Spinal cord (tissue), 10 donors: Measurements from ENCODE around the gene OR4K2. TPM values are rescaled to one million over a fixed set of nuclear protein-coding genes. Genes with fewer than 3 reads are reported as not detected.
"Not testable (repeated sequence)": the region's sequence is repeated elsewhere in the genome, so short reads cannot be mapped to it uniquely, and the experiment has no call there.

Source experiments
- DNase-seq, 6 donors: peaks; one replicate each; pipeline versions ENCODE4 v3.0.0 to v3.0.0-alpha.2; 2013 to 2015; ENCODE audit warnings: low spot score in 6 of 6, low read depth in 4 of 6
- H3K27ac ChIP-seq: one replicate; pipeline ENCODE4 v1.5.1; 2013; ENCODE audit warnings: low read depth, low read length, control low read depth
- H3K27me3 ChIP-seq: one replicate; pipeline ENCODE4 v1.6.1; 2013; ENCODE audit warnings: low read length; ENCODE audit not compliant: control insufficient read depth, insufficient read depth
- H3K36me3 ChIP-seq: one replicate; pipeline ENCODE4 v1.6.1; 2013; ENCODE audit warnings: low read length; ENCODE audit not compliant: control insufficient read depth, insufficient read depth
- H3K4me1 ChIP-seq: one replicate; pipeline ENCODE4 v1.6.1; 2013; ENCODE audit warnings: low read length; ENCODE audit not compliant: control insufficient read depth, insufficient read depth
- H3K4me3 ChIP-seq: one replicate; pipeline ENCODE4 v1.5.1; 2013; ENCODE audit warnings: low read depth, low read length, control low read depth
- H3K9me3 ChIP-seq: one replicate; pipeline ENCODE4 v1.6.1; 2013; ENCODE audit warnings: low read length; ENCODE audit not compliant: control insufficient read depth, insufficient read depth
- WGBS: methylation state at CpG from one replicate; pipeline ENCODE4 v1.1.5; 2013; ENCODE audit warnings: missing lambda C conversion rate; ENCODE audit not compliant: insufficient coverage; 5-methylcytosine and 5-hydroxymethylcytosine counted together
- long read RNA-seq, 4 donors: transcript quantifications; one replicate each; lab custom pipeline, GENCODE V29; 2026
- polyA plus RNA-seq, 2 donors: library from polyadenylated mRNA; unstranded; fragments of 120-200 nt; gene quantifications; one replicate each; pipeline ENCODE4 v1.2.1, GENCODE V29; 2013; ENCODE audit not compliant: insufficient read length in 2 of 2
- total RNA-seq, 2 donors: library from RNA; depleted of rRNA in 1 of 2; stranded (reverse); fragments of 120-200 nt in 1 of 2; fragments of >200 nt in 1 of 2; gene quantifications; one replicate each; pipeline versions ENCODE4 v1.2.3 to v1.2.4, GENCODE V29; 2013 to 2014
- donor health status: healthy.

Gene OR4K2
- not detected for total RNA-seq
- polyA plus RNA-seq = not detected
- long read RNA-seq, donor 1 = 0 reads
- long read RNA-seq, donor 2, transcript OR4K2-201 (1 exons, 1,078 nt) = major isoform, 6 of 6 reads
- long read RNA-seq, donor 2, partial matches to known transcripts = 0 of 6 reads
- long read RNA-seq, donor 2, other reads (novel, unspliced or antisense) = 0 of 6 reads
- long read RNA-seq, donor 3, partial matches to known transcripts = 0 of 1 reads
- long read RNA-seq, donor 3, other reads (novel, unspliced or antisense) = 0 of 1 reads
- long read RNA-seq, donor 4 = 0 reads

- Histone ChIP-seq H3K4me1 (no peaks in the 10 kb centered on the region), H3K36me3 (no peaks in the 10 kb centered on the region), H3K27ac (no peak within 1 kb of the TSS), H3K27me3 (no peaks in the 10 kb centered on the region), H3K9me3 (peaks cover 14% of the 10 kb centered on the region), H3K4me3 (no peak within 1 kb of the TSS)
- DNase-seq = no peak
- no CpG with 5 or more reads among the region's 2 CpGs for WGBS
Observed at GRCh38 chr14:19874842-19875241, at the start of gene OR4K2. Gene OR4K2 (plus strand): TSS chr14:19875142. CDS start chr14:19876268, 1,126 bp downstream.

DNA sequence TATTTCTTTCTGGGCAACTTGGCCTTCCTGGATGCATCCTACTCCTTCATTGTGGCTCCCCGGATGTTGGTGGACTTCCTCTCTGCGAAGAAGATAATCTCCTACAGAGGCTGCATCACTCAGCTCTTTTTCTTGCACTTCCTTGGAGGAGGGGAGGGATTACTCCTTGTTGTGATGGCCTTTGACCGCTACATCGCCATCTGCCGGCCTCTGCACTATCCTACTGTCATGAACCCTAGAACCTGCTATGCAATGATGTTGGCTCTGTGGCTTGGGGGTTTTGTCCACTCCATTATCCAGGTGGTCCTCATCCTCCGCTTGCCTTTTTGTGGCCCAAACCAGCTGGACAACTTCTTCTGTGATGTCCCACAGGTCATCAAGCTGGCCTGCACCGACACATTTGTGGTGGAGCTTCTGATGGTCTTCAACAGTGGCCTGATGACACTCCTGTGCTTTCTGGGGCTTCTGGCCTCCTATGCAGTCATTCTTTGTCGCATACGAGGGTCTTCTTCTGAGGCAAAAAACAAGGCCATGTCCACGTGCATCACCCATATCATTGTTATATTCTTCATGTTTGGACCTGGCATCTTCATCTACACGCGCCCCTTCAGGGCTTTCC is 47.2 kb upstream of the OR4K2 start:
- H3K4me1 ChIP-seq, H3K36me3 ChIP-seq, H3K4me3 ChIP-seq, H3K9me3 ChIP-seq, H3K27me3 ChIP-seq, H3K27ac ChIP-seq, DNase-seq: not testable (repeated sequence)
- 42% methylated on average over 4 of the region's 12 CpGs for WGBS

DNA sequence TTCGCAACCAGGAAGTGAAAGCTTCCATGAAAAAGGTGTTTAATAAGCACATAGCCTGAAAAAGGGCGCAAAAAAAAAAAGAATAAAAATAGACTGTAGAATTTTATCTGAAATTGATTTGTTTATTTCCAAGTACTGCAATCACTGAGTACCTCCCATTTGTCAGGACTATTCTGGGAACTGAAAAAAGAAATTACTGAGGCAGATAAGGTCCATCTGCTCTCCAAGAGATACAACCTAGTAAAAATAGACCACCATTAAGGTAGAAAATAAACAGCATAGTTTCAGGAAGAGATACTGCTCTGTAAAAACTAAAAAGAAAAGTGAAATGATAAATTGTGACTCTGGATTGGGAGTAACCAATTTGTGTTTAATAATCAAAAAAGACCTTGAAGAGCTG is 46.6 kb upstream of the OR4K2 start:
- H3K27me3 ChIP-seq = no peaks in the 10 kb centered on the region
- WGBS = no CpG with 5 or more reads among the region's 2 CpGs
- DNase-seq = no peak
- no peaks in the 10 kb centered on the region for H3K36me3 ChIP-seq
- no peak overlapping the region for H3K4me3 ChIP-seq
- no peaks in the 10 kb centered on the region for H3K4me1 ChIP-seq
- H3K27ac ChIP-seq = no peak overlapping the region
- H3K9me3 ChIP-seq = peaks cover 8% of the 10 kb centered on the region

DNA sequence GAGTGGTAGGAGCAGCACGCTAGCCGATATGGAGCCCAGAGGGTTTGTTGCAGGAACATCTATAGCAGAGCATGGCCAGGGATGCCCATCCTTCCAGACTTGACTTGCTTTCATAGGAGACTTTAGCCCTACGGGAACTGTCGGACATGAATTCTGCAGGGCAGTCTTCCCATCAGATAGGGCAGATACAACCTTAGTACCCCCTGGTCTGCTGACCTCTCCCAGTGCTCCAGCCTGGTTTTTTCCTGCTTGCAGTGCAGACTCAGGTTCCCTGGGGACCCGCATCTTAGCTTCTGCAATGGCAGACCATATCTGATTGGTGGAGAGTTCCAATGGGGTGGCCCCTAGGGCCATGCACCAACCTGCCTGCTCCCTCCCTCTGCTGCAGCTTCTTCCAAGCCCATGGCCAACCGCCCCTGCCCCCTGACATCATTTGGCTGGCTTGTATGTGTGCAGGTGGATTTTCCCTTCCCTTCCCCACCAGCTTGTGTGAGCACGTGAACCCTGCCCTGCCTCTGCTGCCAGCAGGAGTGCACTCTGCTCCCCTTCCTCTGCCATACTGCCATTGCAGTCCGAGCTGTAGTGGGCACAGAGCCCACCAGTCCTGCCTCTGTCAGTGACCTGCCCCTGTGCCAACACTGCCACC is 40.6 kb upstream of the OR4K2 start:
- H3K36me3 ChIP-seq, H3K4me3 ChIP-seq, H3K27ac ChIP-seq, H3K27me3 ChIP-seq, H3K4me1 ChIP-seq, DNase-seq: not testable (repeated sequence)
- peaks cover 11% of the 10 kb centered on the region for H3K9me3 ChIP-seq
- WGBS = 72% methylated on average over 7 of the region's 8 CpGs

- DNase-seq = no peak
- no peaks in the 10 kb centered on the region for H3K36me3 ChIP-seq
- H3K4me3 ChIP-seq = no peak overlapping the region
- no peak overlapping the region for H3K27ac ChIP-seq
- H3K4me1 ChIP-seq = no peaks in the 10 kb centered on the region
- H3K9me3 ChIP-seq = peaks cover 15% of the 10 kb centered on the region
- no peaks in the 10 kb centered on the region for H3K27me3 ChIP-seq
Observed at GRCh38 chr14:19838433-19838832, 36.5 kb upstream of the OR4K2 start.

DNA sequence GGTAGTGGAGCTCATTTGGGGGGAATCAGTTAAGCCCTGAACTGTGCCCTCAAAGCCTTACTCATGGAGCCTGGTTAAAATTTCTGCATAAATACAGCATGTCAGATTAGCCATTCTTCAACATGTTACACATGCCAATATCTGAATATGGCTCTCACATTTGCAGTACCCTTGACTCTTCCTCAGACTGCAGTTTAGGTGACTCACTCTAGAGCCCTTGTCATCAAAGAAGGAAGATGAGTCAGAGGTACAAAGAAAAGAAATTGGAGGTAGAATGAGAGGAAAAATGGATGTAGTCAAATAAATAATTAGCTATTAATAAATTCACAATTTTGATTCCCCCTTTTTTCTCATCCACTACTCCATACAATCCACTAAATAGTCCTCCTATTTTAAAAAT is 23.6 kb upstream of the OR4K2 start:
- Histone ChIP-seq H3K27ac (no peak overlapping the region), H3K9me3 (peaks cover 2% of the 10 kb centered on the region), H3K4me1 (no peaks in the 10 kb centered on the region), H3K27me3 (no peaks in the 10 kb centered on the region), H3K36me3 (no peaks in the 10 kb centered on the region), H3K4me3 (no peak overlapping the region)
- no peak for DNase-seq

GRCh38 chr14:19866061-19866669 is 8.8 kb upstream of the OR4K2 start:
- H3K36me3 ChIP-seq, H3K4me3 ChIP-seq, H3K27ac ChIP-seq, H3K4me1 ChIP-seq, H3K27me3 ChIP-seq, DNase-seq: not testable (repeated sequence)
- WGBS = 86% methylated on average over 35 of the region's 39 CpGs
- peaks cover 18% of the 10 kb centered on the region for H3K9me3 ChIP-seq

- Histone ChIP-seq H3K27ac (no peak overlapping the region), H3K9me3 (peaks cover 14% of the 10 kb centered on the region), H3K4me3 (no peak overlapping the region), H3K36me3 (no peaks in the 10 kb centered on the region), H3K4me1 (no peaks in the 10 kb centered on the region), H3K27me3 (no peaks in the 10 kb centered on the region)
- no peak for DNase-seq
- no CpG with 5 or more reads among the region's 6 CpGs for WGBS
Observed at GRCh38 chr14:19873178-19873577, 1.8 kb upstream of the OR4K2 start.

GRCh38 chr14:19878029-19878642 is 3.2 kb downstream of the OR4K2 start:
- Histone ChIP-seq H3K9me3 (peaks cover 15% of the 10 kb centered on the region), H3K27me3 (no peaks in the 10 kb centered on the region), H3K4me1 (no peaks in the 10 kb centered on the region), H3K4me3 (no peak overlapping the region), H3K36me3 (no peaks in the 10 kb centered on the region), H3K27ac (no peak overlapping the region)
- DNase-seq = no peak
